ENCODE measurements around the gene CADM4. TPM values are rescaled to one million over a fixed set of nuclear protein-coding genes. Genes with fewer than 3 reads are reported as not detected.

Gene CADM4
- total and polyA plus RNA-seq, 10 of the 15 experiments (the other 5 are each of a cell fraction or from before 2014, with no cell fraction given): 0.04 to 0.12 (median 0.08) TPM; not detected in 5

GRCh38 chr19:43626838-43627237 is 12.8 kb downstream of the CADM4 start:
- in situ Hi-C loops (cut with MboI): no loop called here
- Histone ChIP-seq H3K9ac (ENCODE audit: control insufficient read depth, insufficient read depth, low read length) (no peak overlapping the region), H2AFZ (ENCODE audit: control insufficient read depth, low read depth, low read length) (no peak overlapping the region), H4K20me1 (ENCODE audit: control insufficient read depth, insufficient read depth) (no peaks in the 10 kb centered on the region), H3K4me1 (ENCODE audit: control insufficient read depth, insufficient read depth, low read length) (no peaks in the 10 kb centered on the region), H3K79me2 (ENCODE audit: control insufficient read depth, insufficient read depth, low read length) (no peaks in the 10 kb centered on the region), H3K27me3 (replicated peaks in 1 of 2; ENCODE audit: control insufficient read depth in 2 of 2, insufficient read depth in 2 of 2, low read length in 1 of 2) (no peaks in the 10 kb centered on the region), H3K9me3 (replicated peaks; ENCODE audit: control insufficient read depth, insufficient read depth, low read length) (no peaks in the 10 kb centered on the region), H3K4me3 (no peak overlapping the region), H3K4me2 (ENCODE audit: control insufficient read depth, insufficient read depth) (no peak overlapping the region), H3K36me3 (ENCODE audit: control insufficient read depth in 2 of 2, insufficient read depth in 2 of 2, low read length in 1 of 2) (no peaks in the 10 kb centered on the region), H3K27ac (ENCODE audit: control insufficient read depth, insufficient read depth) (no peak overlapping the region)
- DNase-seq (ENCODE audit: low read depth, low spot score) (no peak), FAIRE-seq (no peak), ATAC-seq (no peak)
- WGBS (ENCODE audit: insufficient coverage, insufficient replicate concordance, low lambda C conversion rate, missing lambda C conversion rate): 46% methylated on average over 17 of the region's 17 CpGs
- no TSS peak for BruUV-seq (replicated peaks)
- SMC1A ChIA-PET (ENCODE audit: uncharacterized antibody, unreplicated experiment): no interaction called here
- POLR2A ChIA-PET: no interaction called here
- intact Hi-C loops (cut with micrococcal nuclease; ENCODE audit: unreplicated experiment): no loop called here
- CTCF ChIA-PET: interaction anchor here (0.6 kb wide), 1 partner anchor 15 kb away, joined by 3 read pairs; no protein-coding TSS in a partner anchor
- RAD21 ChIA-PET (ENCODE audit: unreplicated experiment): no interaction called here
- TF ChIP-seq TCF12 (IDR thresholded peaks at IDR 0.05; ENCODE audit: low read depth, low read length) (no peak), FOXK2 (IDR thresholded peaks at IDR 0.05) (no peak), MEF2B (IDR thresholded peaks at IDR 0.05; ENCODE audit: partially characterized antibody, poor library complexity, severe bottlenecking) (no peak), EP300 (IDR thresholded peaks at IDR 0.05; ENCODE audit: borderline replicate concordance in 1 of 2, control insufficient read depth in 1 of 2, low read depth in 2 of 2, low read length in 2 of 2) (no peak), MAX (IDR thresholded peaks at IDR 0.05; ENCODE audit: low read depth, low read length) (no peak), CEBPZ (IDR thresholded peaks at IDR 0.05; ENCODE audit: low read depth, low read length) (no peak), PRDM15 (CRISPR knock-in tag; IDR thresholded peaks at IDR 0.05) (no peak), HCFC1 (IDR thresholded peaks at IDR 0.05; ENCODE audit: low read length) (no peak), ZBTB11 (CRISPR knock-in tag; IDR thresholded peaks at IDR 0.05) (no peak), IRF5 (IDR thresholded peaks at IDR 0.05; ENCODE audit: borderline replicate concordance) (no peak), ZNF207 (IDR thresholded peaks at IDR 0.05; ENCODE audit: borderline replicate concordance) (no peak)
